ENCODE measurements around the gene SEPTIN5. TPM values are rescaled to one million over a fixed set of nuclear protein-coding genes. Genes with fewer than 3 reads are reported as not detected.

Gene SEPTIN5
- total RNA-seq, 1 experiment from 2014 or later: 22.4 TPM

DNA sequence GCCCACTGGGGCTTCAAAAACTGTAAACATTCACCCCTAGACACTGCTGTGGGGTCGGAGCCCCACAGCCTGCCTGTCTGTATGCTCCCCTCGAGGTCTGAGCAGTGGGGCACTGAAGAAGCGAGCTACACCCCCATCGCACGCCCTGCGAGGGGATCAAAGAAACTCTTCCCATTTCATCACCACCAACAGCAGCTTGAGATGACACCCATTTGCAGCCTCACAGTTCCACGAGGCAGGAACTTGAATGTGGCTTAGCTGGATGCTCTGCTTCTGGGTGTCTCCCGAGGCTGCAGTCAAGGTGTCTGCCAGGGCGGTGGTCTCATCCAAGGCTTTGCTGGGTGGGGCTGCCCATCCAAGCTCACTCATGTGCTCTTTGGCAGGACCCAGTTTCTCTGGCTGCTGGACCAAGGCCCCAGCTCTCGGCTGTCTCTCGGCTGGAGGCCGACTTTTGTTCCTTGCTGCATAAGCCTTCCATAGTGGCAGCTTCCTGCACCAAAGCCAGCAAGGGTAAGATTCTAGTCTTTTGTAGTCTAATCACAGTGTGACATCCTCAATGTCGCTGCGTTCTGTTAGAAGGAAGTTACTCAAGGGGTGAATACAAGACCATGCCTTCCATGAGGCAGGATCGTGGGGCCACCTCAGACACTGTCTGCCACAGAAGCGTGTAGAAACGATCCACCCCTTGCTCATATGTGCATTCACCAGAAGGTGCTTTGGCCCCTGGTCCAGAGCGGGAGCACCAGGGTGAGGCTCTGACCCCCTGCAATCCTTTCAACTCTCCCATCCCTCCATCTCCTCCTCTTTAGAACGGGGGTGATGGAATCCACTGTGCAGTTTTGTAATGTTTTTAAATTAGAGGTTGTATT, 46.2 kb upstream of the SEPTIN5 start (continued):
- TF ChIP-seq, protein P1, sequence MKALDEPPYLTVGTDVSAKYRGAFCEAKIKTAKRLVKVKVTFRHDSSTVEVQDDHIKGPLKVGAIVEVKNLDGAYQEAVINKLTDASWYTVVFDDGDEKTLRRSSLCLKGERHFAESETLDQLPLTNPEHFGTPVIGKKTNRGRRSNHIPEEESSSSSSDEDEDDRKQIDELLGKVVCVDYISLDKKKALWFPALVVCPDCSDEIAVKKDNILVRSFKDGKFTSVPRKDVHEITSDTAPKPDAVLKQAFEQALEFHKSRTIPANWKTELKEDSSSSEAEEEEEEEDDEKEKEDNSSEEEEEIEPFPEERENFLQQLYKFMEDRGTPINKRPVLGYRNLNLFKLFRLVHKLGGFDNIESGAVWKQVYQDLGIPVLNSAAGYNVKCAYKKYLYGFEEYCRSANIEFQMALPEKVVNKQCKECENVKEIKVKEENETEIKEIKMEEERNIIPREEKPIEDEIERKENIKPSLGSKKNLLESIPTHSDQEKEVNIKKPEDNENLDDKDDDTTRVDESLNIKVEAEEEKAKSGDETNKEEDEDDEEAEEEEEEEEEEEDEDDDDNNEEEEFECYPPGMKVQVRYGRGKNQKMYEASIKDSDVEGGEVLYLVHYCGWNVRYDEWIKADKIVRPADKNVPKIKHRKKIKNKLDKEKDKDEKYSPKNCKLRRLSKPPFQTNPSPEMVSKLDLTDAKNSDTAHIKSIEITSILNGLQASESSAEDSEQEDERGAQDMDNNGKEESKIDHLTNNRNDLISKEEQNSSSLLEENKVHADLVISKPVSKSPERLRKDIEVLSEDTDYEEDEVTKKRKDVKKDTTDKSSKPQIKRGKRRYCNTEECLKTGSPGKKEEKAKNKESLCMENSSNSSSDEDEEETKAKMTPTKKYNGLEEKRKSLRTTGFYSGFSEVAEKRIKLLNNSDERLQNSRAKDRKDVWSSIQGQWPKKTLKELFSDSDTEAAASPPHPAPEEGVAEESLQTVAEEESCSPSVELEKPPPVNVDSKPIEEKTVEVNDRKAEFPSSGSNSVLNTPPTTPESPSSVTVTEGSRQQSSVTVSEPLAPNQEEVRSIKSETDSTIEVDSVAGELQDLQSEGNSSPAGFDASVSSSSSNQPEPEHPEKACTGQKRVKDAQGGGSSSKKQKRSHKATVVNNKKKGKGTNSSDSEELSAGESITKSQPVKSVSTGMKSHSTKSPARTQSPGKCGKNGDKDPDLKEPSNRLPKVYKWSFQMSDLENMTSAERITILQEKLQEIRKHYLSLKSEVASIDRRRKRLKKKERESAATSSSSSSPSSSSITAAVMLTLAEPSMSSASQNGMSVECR (CRISPR knock-in tag; IDR thresholded peaks at IDR 0.05; ENCODE audit: borderline replicate concordance): no peak
- TF ChIP-seq GRHL2 (CRISPR knock-in tag; IDR thresholded peaks at IDR 0.05; ENCODE audit: insufficient replicate concordance, severe bottlenecking) (no peak), E2F4 (CRISPR knock-in tag; IDR thresholded peaks at IDR 0.05; ENCODE audit: borderline replicate concordance, low read depth) (no peak), ZNF423 (CRISPR knock-in tag; IDR thresholded peaks at IDR 0.05) (no peak)
- TF ChIP-seq, protein P2, sequence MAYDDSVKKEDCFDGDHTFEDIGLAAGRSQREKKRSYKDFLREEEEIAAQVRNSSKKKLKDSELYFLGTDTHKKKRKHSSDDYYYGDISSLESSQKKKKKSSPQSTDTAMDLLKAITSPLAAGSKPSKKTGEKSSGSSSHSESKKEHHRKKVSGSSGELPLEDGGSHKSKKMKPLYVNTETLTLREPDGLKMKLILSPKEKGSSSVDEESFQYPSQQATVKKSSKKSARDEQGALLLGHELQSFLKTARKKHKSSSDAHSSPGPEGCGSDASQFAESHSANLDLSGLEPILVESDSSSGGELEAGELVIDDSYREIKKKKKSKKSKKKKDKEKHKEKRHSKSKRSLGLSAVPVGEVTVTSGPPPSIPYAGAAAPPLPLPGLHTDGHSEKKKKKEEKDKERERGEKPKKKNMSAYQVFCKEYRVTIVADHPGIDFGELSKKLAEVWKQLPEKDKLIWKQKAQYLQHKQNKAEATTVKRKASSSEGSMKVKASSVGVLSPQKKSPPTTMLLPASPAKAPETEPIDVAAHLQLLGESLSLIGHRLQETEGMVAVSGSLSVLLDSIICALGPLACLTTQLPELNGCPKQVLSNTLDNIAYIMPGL (CRISPR knock-in tag; IDR thresholded peaks at IDR 0.05): no peak

DNA sequence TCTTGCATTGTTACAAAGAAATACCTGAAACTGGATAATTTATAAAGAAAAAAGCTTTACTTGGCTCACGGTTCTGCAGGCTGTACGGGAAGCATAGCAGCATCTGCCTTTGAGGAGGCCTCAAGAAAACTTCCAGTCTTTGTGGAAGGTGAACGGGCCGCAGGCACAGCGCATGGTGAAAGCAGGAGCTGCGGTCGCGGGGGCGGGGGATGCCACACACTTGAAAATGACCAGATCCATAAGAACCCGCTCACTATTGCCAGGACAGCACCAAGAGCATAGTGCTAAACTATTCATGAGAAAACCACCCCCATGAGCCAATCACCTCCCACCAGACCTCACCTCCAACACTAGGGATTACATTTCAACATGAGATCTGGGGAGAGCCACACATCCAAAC, 45.6 kb upstream of the SEPTIN5 start:
- DNase-seq (ENCODE audit: low spot score) (no peak), ATAC-seq (no peak)
- H3K9me3 Mint-ChIP-seq: peaks cover 10% of the 10 kb centered on the region
- peaks cover 14% of the 10 kb centered on the region for H3K4me1 Mint-ChIP-seq
- peaks cover 20% of the 10 kb centered on the region for H3K27me3 Mint-ChIP-seq (ENCODE audit: low read depth)
- POLR2A ChIA-PET: no interaction called here
- TF ChIP-seq, protein P3, sequence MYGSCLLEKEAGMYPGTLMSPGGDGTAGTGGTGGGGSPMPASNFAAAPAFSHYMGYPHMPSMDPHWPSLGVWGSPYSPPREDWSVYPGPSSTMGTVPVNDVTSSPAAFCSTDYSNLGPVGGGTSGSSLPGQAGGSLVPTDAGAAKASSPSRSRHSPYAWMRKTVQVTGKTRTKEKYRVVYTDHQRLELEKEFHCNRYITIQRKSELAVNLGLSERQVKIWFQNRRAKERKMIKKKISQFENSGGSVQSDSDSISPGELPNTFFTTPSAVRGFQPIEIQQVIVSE (CRISPR knock-in tag; IDR thresholded peaks at IDR 0.05; ENCODE audit: borderline replicate concordance): no peak
- no peak for TF ChIP-seq ZNF232 (CRISPR knock-in tag; IDR thresholded peaks at IDR 0.05)
- no peak for TF ChIP-seq MLX (CRISPR knock-in tag; IDR thresholded peaks at IDR 0.05)
- no peak for TF ChIP-seq ATF1 (CRISPR knock-in tag; IDR thresholded peaks at IDR 0.05)
- TF ChIP-seq PRRX2 (CRISPR knock-in tag; IDR thresholded peaks at IDR 0.05): no peak
- no peak for TF ChIP-seq TEAD1 (CRISPR knock-in tag; IDR thresholded peaks at IDR 0.05)
- no peak for TF ChIP-seq MYBL2 (CRISPR knock-in tag; IDR thresholded peaks at IDR 0.05)
- TF ChIP-seq IRF2 (CRISPR knock-in tag; IDR thresholded peaks at IDR 0.05; ENCODE audit: borderline replicate concordance, low read depth): no peak
- TF ChIP-seq, protein P4, sequence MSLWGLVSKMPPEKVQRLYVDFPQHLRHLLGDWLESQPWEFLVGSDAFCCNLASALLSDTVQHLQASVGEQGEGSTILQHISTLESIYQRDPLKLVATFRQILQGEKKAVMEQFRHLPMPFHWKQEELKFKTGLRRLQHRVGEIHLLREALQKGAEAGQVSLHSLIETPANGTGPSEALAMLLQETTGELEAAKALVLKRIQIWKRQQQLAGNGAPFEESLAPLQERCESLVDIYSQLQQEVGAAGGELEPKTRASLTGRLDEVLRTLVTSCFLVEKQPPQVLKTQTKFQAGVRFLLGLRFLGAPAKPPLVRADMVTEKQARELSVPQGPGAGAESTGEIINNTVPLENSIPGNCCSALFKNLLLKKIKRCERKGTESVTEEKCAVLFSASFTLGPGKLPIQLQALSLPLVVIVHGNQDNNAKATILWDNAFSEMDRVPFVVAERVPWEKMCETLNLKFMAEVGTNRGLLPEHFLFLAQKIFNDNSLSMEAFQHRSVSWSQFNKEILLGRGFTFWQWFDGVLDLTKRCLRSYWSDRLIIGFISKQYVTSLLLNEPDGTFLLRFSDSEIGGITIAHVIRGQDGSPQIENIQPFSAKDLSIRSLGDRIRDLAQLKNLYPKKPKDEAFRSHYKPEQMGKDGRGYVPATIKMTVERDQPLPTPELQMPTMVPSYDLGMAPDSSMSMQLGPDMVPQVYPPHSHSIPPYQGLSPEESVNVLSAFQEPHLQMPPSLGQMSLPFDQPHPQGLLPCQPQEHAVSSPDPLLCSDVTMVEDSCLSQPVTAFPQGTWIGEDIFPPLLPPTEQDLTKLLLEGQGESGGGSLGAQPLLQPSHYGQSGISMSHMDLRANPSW (CRISPR knock-in tag; conservative IDR thresholded peaks at IDR 0.05; ENCODE audit: low read depth): no peak
- H3K36me3 Mint-ChIP-seq: no peaks in the 10 kb centered on the region; the same call in 1 of the 2 replicates
- CTCF ChIA-PET: interaction anchor here (0.8 to 8.4 kb wide), 5 partner anchors 10 to 62 kb away, joined by 3 to 70 read pairs (median 3); no protein-coding TSS in a partner anchor
- no peak overlapping the region for H3K27ac Mint-ChIP-seq
- H3K4me3 Mint-ChIP-seq: no peak overlapping the region

Data from WTC11 (cell line).